HG03558 (cell line): ENCODE results near the gene ZNF503.

Source experiments
- ATAC-seq: cut with Tn5 transposase; IDR thresholded peaks from one replicate; pipeline ENCODE4 v1.9.1; 2021; ENCODE audit warnings: moderate number of reproducible peaks; ENCODE audit not compliant: unreplicated experiment; ENCODE audit errors: extremely low read depth

Gene ZNF503

GRCh38 chr10:75401569-75402485 lies at the start of gene ZNF503:
Gene ZNF503, minus strand, starts transcription at chr10:75401764. Its CDS starts 345 bp downstream, at chr10:75401419.
- ATAC-seq = no peak

GRCh38 chr10:75450644-75451640 lies 49.4 kb upstream of the ZNF503 start:
- ATAC-seq = no peak

DNA sequence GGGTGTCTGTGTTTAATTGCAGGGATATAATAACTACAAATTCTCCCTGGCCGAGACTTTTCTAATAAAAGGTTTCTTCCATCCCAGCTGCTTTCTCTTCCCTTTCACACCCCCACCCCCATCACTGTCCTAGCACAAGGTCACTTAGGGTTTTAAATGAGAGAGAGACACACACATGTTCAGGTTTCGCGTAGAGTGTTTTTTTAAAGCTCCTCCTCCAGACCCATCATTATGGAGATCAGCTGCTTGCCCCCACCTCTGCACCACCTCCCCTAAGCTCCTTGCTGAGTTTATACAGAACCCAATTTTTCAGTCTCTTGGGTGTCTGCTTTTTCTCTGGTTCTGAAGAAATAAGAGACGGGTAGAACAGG lies 48.5 kb upstream of the ZNF503 start:
- ATAC-seq = no peak

GRCh38 chr10:75449382-75450074 lies 48.0 kb upstream of the ZNF503 start:
- ATAC-seq = no peak

- no peak for ATAC-seq
These were observed 46.6 kb upstream of the ZNF503 start for GRCh38 chr10:75448166-75448565.

DNA sequence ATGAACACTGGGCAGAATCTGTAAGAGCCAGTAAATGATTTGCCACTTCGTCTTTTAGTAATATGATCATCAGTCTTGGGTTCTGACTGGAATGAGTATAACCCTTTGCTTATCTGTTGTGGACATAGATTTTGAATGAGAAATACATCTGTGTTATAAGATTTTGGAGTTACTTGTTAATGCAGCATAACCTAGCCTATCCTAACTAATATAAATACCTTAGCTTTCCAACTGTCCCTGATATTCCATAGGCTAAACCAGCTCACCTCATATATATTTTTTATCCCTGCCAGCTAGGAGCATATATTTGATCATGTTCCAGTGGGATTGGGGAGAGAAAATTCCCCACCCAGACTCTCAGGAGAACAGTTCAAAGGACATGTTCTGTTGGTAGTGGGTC lies 44.9 kb upstream of the ZNF503 start:
- no peak for ATAC-seq

DNA sequence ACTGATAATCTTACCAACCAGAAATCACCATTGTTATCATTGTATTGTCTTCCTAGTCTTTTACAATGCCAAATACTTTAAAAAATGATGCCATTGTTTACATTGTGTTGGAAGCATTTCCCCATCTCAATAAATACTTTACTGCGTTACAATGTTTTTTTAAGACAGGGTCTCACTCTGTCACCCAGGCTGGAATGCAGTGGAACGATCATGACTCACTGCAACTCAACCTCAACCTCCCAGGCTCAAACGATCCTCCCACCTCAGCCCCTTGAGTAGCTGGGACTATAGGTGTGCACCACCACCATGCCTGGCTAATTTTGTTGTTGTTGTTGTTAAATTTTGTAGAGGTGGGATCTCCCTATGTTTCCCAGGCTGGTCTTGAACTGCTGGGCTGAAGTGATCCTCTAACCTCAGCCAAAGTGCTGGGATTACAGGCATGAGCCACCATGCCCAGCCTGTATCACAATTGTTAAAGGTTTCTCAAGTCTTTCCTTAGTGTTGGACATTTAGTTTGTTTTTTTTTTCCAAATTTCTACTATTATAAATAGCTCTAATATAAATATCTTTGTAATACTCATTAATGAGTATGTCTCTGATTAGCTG lies 43.3 kb upstream of the ZNF503 start:
- ATAC-seq = no peak

DNA sequence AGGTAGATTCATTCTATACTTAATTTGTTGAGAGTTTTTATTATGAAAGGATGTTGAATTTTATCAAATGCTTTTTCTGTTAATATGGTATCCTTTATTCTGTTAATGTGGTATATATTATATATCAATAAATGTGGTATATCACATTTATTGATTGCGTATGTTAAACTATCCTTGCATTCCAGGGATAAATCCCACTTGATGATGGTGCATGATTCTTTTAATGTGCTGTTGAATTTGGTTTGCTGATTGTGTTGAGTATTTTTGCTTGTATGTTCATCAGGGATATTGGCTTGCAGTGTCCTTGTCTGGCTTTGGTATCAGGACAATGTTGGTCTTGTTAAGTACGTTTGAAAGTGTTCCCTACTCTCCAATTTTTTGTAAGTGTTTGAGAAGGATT lies 41.8 kb upstream of the ZNF503 start:
- ATAC-seq = no peak

- no peak for ATAC-seq
These were observed 40.1 kb upstream of the ZNF503 start for GRCh38 chr10:75441682-75442081.

DNA sequence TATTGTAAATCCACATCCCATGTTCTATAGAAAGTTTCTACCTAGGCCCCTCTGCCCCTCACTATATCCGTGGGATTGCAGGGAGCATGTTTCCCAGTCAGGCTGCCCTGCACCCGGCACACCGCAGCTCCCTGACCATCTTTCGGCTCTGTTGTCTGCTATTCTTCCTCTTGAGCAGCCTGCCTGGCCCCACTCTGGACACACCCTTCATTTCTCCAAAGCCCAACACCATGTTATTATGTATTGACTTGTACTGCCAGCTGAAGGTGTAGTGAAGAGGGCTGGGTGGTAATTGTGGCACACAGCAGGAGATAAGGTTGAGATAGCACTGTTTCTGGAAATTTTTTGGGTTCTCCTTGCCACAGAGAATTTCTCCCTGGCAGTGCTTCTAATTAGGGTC lies 39.6 kb upstream of the ZNF503 start:
- ATAC-seq = no peak

- no peak for ATAC-seq
These were observed 38.8 kb upstream of the ZNF503 start for GRCh38 chr10:75440271-75440793.

DNA sequence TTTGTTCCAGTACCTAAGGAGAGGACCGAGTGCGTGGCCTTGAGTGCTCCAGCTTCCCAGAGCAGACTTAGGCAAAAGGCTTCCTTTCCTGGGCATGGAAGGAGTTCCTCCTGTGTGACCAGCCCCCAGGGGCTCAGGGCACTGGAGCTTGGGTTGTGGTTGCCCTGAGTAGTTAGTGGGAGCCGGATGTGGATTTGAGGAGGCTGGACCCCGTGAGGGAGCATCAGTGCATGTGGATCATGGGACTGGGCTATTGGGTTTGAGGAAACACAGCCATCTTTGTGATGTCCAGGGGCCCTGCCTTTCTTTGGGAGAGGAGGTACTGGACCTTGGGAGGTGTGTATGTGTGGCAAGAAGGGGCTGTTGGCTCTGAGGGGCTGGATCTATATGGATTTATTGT lies 38.2 kb upstream of the ZNF503 start:
- no peak for ATAC-seq

GRCh38 chr10:75438275-75438674 lies 36.7 kb upstream of the ZNF503 start:
- ATAC-seq = no peak

DNA sequence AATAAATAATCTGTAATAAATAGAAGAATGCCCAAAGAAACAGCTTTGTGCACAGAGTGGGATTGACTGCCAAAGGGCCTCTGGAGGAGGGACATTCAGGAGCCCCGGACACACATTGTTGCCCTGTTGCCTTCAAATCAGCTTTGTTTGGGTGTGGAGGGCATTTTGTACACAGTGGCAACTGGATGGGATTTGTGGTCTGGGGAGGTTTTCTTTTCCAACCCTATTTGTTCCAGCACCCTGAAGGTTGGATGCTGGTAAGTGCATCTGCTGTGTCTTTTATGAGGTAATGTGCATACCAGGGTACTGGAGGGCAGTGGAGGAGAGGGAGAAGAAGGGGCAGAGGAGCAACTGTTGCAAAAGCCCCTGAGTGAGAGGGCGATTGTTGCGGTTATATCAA lies 36.1 kb upstream of the ZNF503 start:
- no peak for ATAC-seq

GRCh38 chr10:75436896-75437295 lies 35.3 kb upstream of the ZNF503 start:
- ATAC-seq = no peak

DNA sequence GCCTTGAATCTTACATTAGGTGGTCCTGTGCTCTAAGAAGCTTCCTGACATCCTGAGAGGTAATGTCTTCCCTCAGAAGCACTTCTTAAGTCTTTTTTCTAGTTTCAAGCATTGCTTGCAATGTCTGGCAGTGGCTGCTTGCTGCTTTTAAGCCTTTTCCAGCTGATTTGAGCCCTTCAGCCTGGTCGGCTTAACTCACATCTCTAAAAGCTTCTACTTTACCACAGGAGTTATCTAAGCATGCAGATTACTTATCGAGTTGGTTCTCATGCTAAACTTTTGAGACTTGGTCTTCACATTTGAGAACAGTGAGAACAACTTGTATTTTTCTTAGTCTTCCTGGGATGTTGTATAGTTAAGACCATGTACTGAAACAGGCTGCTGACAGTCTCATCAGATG lies 33.7 kb upstream of the ZNF503 start:
- no peak for ATAC-seq

GRCh38 chr10:75434291-75434690 lies 32.7 kb upstream of the ZNF503 start:
- no peak for ATAC-seq

GRCh38 chr10:75433216-75433615 lies 31.7 kb upstream of the ZNF503 start:
- no peak for ATAC-seq

DNA sequence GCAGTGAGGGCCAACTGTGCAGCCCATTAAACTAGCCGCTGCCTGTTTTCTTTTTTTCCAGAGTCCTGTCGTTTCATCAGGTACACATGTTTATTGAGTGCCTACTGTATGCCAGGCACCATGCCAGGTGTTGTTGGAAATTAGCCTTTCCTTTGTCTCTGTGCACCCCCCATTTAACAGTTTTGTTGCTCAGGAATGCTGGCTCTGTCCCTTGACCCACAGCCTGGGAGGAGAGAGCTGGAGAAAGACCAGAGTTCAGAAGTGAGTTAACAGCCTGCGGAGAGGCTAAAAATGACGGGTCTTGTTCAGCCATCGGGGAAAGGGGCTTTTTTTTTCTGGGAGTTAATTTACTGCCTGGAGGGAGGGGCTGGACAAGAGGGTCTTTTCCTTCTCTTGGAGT lies 31.2 kb upstream of the ZNF503 start:
- ATAC-seq = no peak

DNA sequence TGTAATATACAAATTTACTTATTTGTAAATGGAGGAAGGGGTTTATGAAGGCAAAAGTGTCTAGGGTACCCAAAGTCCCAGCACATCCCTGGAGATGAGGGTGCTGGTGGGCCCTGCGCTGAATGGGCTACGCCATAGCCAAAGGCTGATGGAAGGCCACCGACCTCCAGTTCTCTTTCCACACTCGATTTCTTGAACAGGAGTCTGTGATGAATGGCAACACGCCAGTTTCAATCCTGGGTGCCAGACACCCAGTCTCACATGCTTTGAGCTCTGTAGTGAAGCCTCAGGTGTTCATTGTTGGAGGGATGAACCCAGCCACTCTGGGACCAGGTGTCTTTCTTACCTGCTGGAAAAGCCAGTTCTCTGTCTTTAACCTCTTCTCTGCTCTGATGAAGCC lies 30.6 kb upstream of the ZNF503 start:
- ATAC-seq = no peak
